Endothelial cell of umbilical vein (primary cell): Measurements from ENCODE around the gene SLC25A26. TPM values are rescaled to one million over a fixed set of nuclear protein-coding genes. Genes with fewer than 3 reads are reported as not detected.

Experiments used
- BruUV-seq: library from RNA; stranded (reverse); fragments of 400-500 nt; replicated peaks from 2 replicates; lab custom pipeline; 2021; lab: Mats Ljungman, UMichigan
- CTCF ChIA-PET: fragments of 300-600, 350-600 bp; sonication (Branson Sonifier 250); formaldehyde crosslinking; loops from one replicate; lab custom pipeline; 2021; ENCODE audit warnings: antibody characterized with exemption, inconsistent platforms; lab: Charles Lee
- POLR2A ChIA-PET: fragments of 300-600, 350-600 bp; sonication (Branson Sonifier 250); formaldehyde crosslinking; loops from one replicate; lab custom pipeline; 2021; ENCODE audit warnings: antibody characterized with exemption, inconsistent platforms; lab: Charles Lee
- DNase-seq: peaks from one replicate; pipeline ENCODE4 v3.0.0-alpha.2; 2011; ENCODE audit warnings: low read depth, low spot score
- FAIRE-seq: peaks from 2 replicates; lab custom pipeline; 2011; peaks lifted over from hg19 to GRCh38; lab: Jason Lieb, UNC
- H2AFZ ChIP-seq: 2 replicates; pipeline ENCODE4 v1.6.0; 2012; ENCODE audit warnings: low read depth, low read length, control low read depth, inconsistent platforms
- H3K27ac ChIP-seq: 2 replicates; pipeline ENCODE4 v1.5.1; 2011; ENCODE audit warnings: low read depth, mild to moderate bottlenecking, control low read depth, low read length, moderate library complexity; ENCODE audit not compliant: insufficient read depth
- H3K27me3 ChIP-seq, 2 experiments: 2 replicates each; pipeline versions ENCODE4 v1.6.0 to v1.6.1; 2011; ENCODE audit warnings: low read length in 2 of 2, mixed read lengths in 1 of 2; ENCODE audit not compliant: control insufficient read depth in 2 of 2, insufficient read depth in 2 of 2
- H3K36me3 ChIP-seq, 2 experiments: 2 replicates in 1 of 2; 3 replicates in 1 of 2; pipeline ENCODE4 v1.5.1; 2011; ENCODE audit warnings: low read length in 2 of 2, mild to moderate bottlenecking in 1 of 2, moderate library complexity in 1 of 2; ENCODE audit not compliant: control insufficient read depth in 2 of 2, insufficient read depth in 2 of 2; ENCODE audit errors: extremely low read depth in 1 of 2
- H3K4me1 ChIP-seq: 3 replicates; pipeline ENCODE4 v1.5.1; 2011; ENCODE audit warnings: mild to moderate bottlenecking, low read length; ENCODE audit not compliant: control insufficient read depth, insufficient read depth; ENCODE audit errors: extremely low read depth
- H3K4me2 ChIP-seq: 2 replicates; pipeline ENCODE4 v1.6.1; 2011; ENCODE audit warnings: low read length, control low read depth, mixed read lengths; ENCODE audit not compliant: insufficient read depth
- H3K4me3 ChIP-seq, 3 experiments: fragments of 200-600 bp in 1 of 3; sonication (generic), shearing (Covaris generic) in 1 of 3; replicated peaks in 1 of 3; 2 replicates each; pipeline ENCODE4 v1.5.1; 2011 to 2016; ENCODE audit warnings: control low read depth in 3 of 3, low read length in 3 of 3, mild to moderate bottlenecking in 2 of 3, inconsistent platforms in 1 of 3, low read depth in 1 of 3, moderate library complexity in 1 of 3; ENCODE audit not compliant: insufficient read depth in 1 of 3
- H3K79me2 ChIP-seq: 2 replicates; pipeline ENCODE4 v1.6.0; 2012; ENCODE audit warnings: low read length, inconsistent platforms; ENCODE audit not compliant: control insufficient read depth, insufficient read depth
- H3K9ac ChIP-seq: replicated peaks from 2 replicates; pipeline ENCODE3; 2011; ENCODE audit warnings: low read length, control low read depth; ENCODE audit not compliant: insufficient read depth; ENCODE audit errors: extremely low read depth
- H3K9me1 ChIP-seq: replicated peaks from 3 replicates; pipeline ENCODE4 v1.6.0; 2011; ENCODE audit warnings: mild to moderate bottlenecking, low read length; ENCODE audit not compliant: control insufficient read depth, insufficient read depth; ENCODE audit errors: extremely low read depth
- H3K9me3 ChIP-seq: replicated peaks from 2 replicates; pipeline ENCODE4 v1.5.1; 2012; ENCODE audit warnings: low read length, inconsistent platforms; ENCODE audit not compliant: control insufficient read depth, insufficient read depth
- H4K20me1 ChIP-seq: replicated peaks from 2 replicates; pipeline ENCODE3; 2011; ENCODE audit warnings: mild to moderate bottlenecking, low read length; ENCODE audit not compliant: control insufficient read depth, insufficient read depth; ENCODE audit errors: extremely low read depth
- EZH2 ChIP-seq: IDR thresholded peaks from 2 replicates; pipeline ENCODE4 v1.6.1; 2012; ENCODE audit warnings: borderline replicate concordance, low read depth, mild to moderate bottlenecking, moderate library complexity, low read length, inconsistent platforms; ENCODE audit not compliant: severe bottlenecking
- FOS ChIP-seq: IDR thresholded peaks from 2 replicates; pipeline ENCODE4 v1.6.1; 2011; ENCODE audit warnings: mild to moderate bottlenecking, low read length, moderate library complexity, borderline replicate concordance; ENCODE audit not compliant: insufficient read depth
- GATA2 ChIP-seq: IDR thresholded peaks from 2 replicates; pipeline ENCODE4 v1.7.0; 2011; ENCODE audit warnings: low read depth, mild to moderate bottlenecking, moderate library complexity, mixed read lengths, low read length; ENCODE audit not compliant: insufficient read length, insufficient read depth
- JUN ChIP-seq: IDR thresholded peaks from 2 replicates; pipeline ENCODE4 v1.6.1; 2011; ENCODE audit warnings: borderline replicate concordance, low read depth; ENCODE audit not compliant: insufficient read length, insufficient read depth
- MYC ChIP-seq: IDR thresholded peaks from one replicate; pipeline ENCODE4 v1.6.1; 2011; ENCODE audit warnings: mild to moderate bottlenecking, low read depth, low read length
- POLR2A ChIP-seq: IDR thresholded peaks from 2 replicates; pipeline ENCODE4 v1.6.1; 2012; ENCODE audit warnings: low read depth, mild to moderate bottlenecking, control low read depth, low read length
- POLR2AphosphoS5 ChIP-seq: IDR thresholded peaks from 2 replicates; pipeline ENCODE4 v1.6.1; 2012; ENCODE audit warnings: low read depth, mild to moderate bottlenecking, control low read depth, low read length, moderate library complexity; ENCODE audit not compliant: insufficient read depth
- dilution Hi-C: fragments of 300-500 bp; cut with MboI; formaldehyde crosslinking; loops from one replicate; pipeline ENCODE4 v1.15.0; 2019; ENCODE audit warnings: low sequenced_read_pairs; ENCODE audit not compliant: extremely low pct_ligation_motif_present
- intact Hi-C: fragments of 100-400 bp; cut with micrococcal nuclease; formaldehyde crosslinking; loops from one replicate; pipeline ENCODE4 v1.10.0; 2022
- polyA plus RNA-seq, 4 experiments: library from polyadenylated mRNA; depleted of rRNA in 3 of 4; stranded (reverse) in 3 of 4; unstranded in 1 of 4; fragments of >200 nt; gene quantifications; 2 replicates each; pipeline versions ENCODE4 v1.2.1 to v1.2.3, GENCODE V29; 2011 to 2012; ENCODE audit warnings: missing spikeins in 1 of 4
- total RNA-seq: library from RNA; stranded (reverse); gene quantifications from 2 replicates; pipeline ENCODE4 v1.2.3, GENCODE V29; 2021
- TF ChIP-seq, protein P1 (sequence below): IDR thresholded peaks from 2 replicates; pipeline ENCODE4 v1.6.1; 2011; ENCODE audit not compliant: insufficient read depth, insufficient read length
- TF ChIP-seq, protein P2 (sequence below), 2 donors: IDR thresholded peaks; 1 replicate in 1 of 2; 2 replicates in 1 of 2; pipeline ENCODE4 v1.5.1; 2011; ENCODE audit warnings: low read length in 2 of 2, mild to moderate bottlenecking in 2 of 2, moderate library complexity in 2 of 2, control low read depth in 1 of 2, inconsistent platforms in 1 of 2, low read depth in 1 of 2; ENCODE audit not compliant: insufficient read depth in 1 of 2; ENCODE audit errors: extremely low read depth in 1 of 2

The SLC25A26 gene
- total and polyA plus RNA-seq, 2 donors (not counting 3 experiments of a cell fraction or from before 2014, with no cell fraction given): 11.8 to 23.5 TPM

DNA sequence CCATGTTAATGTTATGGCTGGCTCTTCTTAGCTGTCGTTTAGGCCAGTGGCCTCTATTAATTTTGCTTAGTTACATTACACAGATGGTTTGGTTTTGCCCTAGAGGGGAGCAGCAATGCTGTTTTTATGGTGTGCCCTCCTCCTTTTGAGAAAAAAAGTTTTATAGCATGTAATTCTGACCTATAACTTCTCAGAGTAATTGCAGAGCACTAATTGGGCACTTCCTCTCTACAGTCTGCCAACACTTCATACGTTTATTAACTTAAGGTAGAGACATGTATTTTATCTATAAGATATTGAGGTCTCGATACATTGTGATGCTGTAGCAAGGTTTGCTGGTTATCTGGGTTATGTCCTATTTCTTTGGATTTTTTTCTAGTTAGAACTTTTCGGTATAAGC lies 12.2 kb downstream of the SLC25A26 start:
- no TSS peak for BruUV-seq
- no peak for FAIRE-seq

DNA sequence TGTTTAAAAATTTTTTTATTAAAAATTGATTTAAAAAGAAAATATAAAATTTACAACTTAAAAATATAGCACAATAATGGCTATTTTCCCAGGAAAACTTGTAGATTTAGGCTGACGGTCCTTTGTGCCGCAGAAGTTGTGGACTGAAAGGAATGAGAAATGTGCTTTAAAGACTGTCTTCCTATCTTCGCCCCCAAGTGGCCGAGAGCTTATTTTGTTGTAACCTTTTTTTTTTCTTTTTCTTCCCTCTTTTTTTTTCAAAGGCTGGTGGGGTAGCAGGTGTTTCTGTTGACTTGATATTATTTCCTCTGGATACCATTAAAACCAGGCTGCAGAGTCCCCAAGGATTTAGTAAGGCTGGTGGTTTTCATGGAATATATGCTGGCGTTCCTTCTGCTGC lies 15.5 kb downstream of the SLC25A26 start:
- Histone ChIP-seq H3K36me3 (no peaks in the 10 kb centered on the region), H3K27ac (no peak overlapping the region), H3K27me3 (no peaks in the 10 kb centered on the region), H4K20me1 (no peaks in the 10 kb centered on the region), H2AFZ (no peak overlapping the region), H3K9me1 (no peaks in the 10 kb centered on the region), H3K9ac (no peak overlapping the region), H3K4me2 (no peak overlapping the region), H3K9me3 (no peaks in the 10 kb centered on the region), H3K79me2 (no peaks in the 10 kb centered on the region), H3K4me3 (no peak overlapping the region), H3K4me1 (no peaks in the 10 kb centered on the region)
- intact Hi-C loops: no loop called here
- ChIA-PET CTCF (interaction anchor here (0.6 to 2.0 kb wide), 10 partner anchors 8 to 1703 kb away, joined by 3 to 8 read pairs (median 3); no protein-coding TSS in a partner anchor), POLR2A (interaction anchor here (0.8 kb wide), 1 partner anchor 15 kb away, joined by 3 read pairs; the partner anchor contains the start of gene SLC25A26)
- no peak for DNase-seq
- dilution Hi-C loops: no loop called here
- TF ChIP-seq JUN (no peak), GATA2 (no peak), FOS (no peak), MYC (no peak), EZH2 (no peak), POLR2A (no peak), POLR2AphosphoS5 (no peak)
- TF ChIP-seq, protein P1, sequence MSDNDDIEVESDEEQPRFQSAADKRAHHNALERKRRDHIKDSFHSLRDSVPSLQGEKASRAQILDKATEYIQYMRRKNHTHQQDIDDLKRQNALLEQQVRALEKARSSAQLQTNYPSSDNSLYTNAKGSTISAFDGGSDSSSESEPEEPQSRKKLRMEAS: no peak
- TF ChIP-seq, protein P2, sequence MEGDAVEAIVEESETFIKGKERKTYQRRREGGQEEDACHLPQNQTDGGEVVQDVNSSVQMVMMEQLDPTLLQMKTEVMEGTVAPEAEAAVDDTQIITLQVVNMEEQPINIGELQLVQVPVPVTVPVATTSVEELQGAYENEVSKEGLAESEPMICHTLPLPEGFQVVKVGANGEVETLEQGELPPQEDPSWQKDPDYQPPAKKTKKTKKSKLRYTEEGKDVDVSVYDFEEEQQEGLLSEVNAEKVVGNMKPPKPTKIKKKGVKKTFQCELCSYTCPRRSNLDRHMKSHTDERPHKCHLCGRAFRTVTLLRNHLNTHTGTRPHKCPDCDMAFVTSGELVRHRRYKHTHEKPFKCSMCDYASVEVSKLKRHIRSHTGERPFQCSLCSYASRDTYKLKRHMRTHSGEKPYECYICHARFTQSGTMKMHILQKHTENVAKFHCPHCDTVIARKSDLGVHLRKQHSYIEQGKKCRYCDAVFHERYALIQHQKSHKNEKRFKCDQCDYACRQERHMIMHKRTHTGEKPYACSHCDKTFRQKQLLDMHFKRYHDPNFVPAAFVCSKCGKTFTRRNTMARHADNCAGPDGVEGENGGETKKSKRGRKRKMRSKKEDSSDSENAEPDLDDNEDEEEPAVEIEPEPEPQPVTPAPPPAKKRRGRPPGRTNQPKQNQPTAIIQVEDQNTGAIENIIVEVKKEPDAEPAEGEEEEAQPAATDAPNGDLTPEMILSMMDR (IDR thresholded peaks at IDR 0.05; ENCODE audit: extremely low read depth in 1 of 2, insufficient read depth in 1 of 2, low read depth in 1 of 2, low read length in 2 of 2): no peak
- FAIRE-seq: no peak
- no TSS peak for BruUV-seq

More for the DNA sequence above, 12.2 kb downstream of the SLC25A26 start:
- Histone ChIP-seq H2AFZ (no peak overlapping the region), H3K79me2 (no peaks in the 10 kb centered on the region), H3K9me3 (no peaks in the 10 kb centered on the region), H3K4me1 (no peaks in the 10 kb centered on the region), H4K20me1 (no peaks in the 10 kb centered on the region), H3K36me3 (no peaks in the 10 kb centered on the region), H3K9ac (no peak overlapping the region), H3K27me3 (no peaks in the 10 kb centered on the region), H3K27ac (no peak overlapping the region), H3K4me3 (no peak overlapping the region), H3K4me2 (no peak overlapping the region), H3K9me1 (no peaks in the 10 kb centered on the region)
- ChIA-PET POLR2A (no interaction called here), CTCF (interaction anchor here (0.8 kb wide), 1 partner anchor 21 kb away, joined by 3 read pairs; no protein-coding TSS in a partner anchor)
- intact Hi-C loops: no loop called here
- no peak for DNase-seq
- dilution Hi-C loops: no loop called here
- TF ChIP-seq POLR2A: no peak
- TF ChIP-seq POLR2AphosphoS5: no peak
- TF ChIP-seq, protein P2 (IDR thresholded peaks at IDR 0.05; ENCODE audit: extremely low read depth in 1 of 2, insufficient read depth in 1 of 2, low read depth in 1 of 2, low read length in 2 of 2): no peak
- TF ChIP-seq, protein P1: no peak
